LHCN-M2 (cell line): Measurements from ENCODE around the gene ITGB1. TPM values are rescaled to one million over a fixed set of nuclear protein-coding genes. Genes with fewer than 3 reads are reported as not detected.

ENCODE experiments used
- DNase-seq: peaks from one replicate; pipeline ENCODE4 v3.0.0-alpha.2; 2012; ENCODE audit warnings: low read depth
- total RNA-seq: library from RNA; depleted of rRNA; stranded (reverse); fragments of >200 nt; gene quantifications from 2 replicates; pipeline ENCODE4 v1.2.3, GENCODE V29; 2014

Gene ITGB1
- total RNA-seq, 1 experiment from 2014 or later: 1,506 TPM

GRCh38 chr10:32955790-32956189, 2.2 kb downstream of the ITGB1 start:
- no peak for DNase-seq

GRCh38 chr10:32955299-32955772, 2.7 kb downstream of the ITGB1 start:
- DNase-seq: no peak

- no peak for DNase-seq
These were observed 3.3 kb downstream of the ITGB1 start for GRCh38 chr10:32954545-32955298.

GRCh38 chr10:32954080-32954479, 4.0 kb downstream of the ITGB1 start:
- no peak for DNase-seq

DNA sequence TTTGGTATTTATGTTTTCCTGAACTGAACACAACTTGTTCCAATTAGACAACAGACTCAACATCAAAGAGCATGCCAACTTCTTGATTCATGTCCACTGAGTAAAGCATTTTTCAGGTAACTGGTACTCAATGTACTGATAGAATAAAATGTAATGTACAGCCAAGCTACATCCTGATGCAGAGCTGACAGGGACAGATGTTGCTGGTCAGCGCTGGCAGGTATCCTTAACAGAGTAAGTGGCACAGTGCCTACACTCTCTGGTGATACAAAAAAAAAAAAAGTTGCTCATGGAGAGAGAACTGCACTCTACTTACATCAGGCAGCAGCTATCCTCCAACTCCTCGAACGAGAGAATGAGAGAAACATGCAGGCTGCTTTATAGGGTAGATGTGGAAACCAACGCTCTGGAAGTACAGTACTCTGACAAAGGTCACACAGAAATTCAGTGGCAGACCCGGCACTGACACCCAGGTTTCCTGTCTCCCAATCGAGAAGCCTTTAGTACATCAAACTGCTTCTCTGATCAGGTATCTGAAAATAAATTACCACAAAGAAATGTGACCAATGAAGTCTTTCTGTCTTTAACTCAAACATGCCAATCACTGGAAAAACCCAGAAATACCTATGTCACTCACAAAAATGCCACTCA, 4.6 kb downstream of the ITGB1 start:
- no peak for DNase-seq

GRCh38 chr10:32952541-32953276, 5.3 kb downstream of the ITGB1 start:
- no peak for DNase-seq

DNA sequence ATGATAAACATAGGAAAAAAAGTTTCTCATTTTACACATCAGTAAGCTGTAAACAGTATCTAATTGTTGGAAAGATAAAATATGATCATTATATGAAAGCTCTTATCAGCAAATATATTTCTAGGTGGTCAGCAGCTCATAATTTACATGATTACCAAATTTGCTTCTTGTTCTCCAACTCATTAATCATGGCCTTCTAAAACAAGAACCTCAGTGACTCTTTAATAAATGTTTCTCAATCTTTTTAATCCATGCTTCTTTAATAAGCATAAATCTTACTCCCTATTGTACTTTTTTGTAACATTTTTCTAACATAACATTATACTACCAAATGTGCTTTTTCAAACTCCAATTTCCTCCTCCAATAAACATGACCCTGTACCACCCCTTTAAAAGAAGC, 5.9 kb downstream of the ITGB1 start:
- no peak for DNase-seq

GRCh38 chr10:32951111-32951510, 6.9 kb downstream of the ITGB1 start:
- peak; percentile 49 for DNase-seq

DNA sequence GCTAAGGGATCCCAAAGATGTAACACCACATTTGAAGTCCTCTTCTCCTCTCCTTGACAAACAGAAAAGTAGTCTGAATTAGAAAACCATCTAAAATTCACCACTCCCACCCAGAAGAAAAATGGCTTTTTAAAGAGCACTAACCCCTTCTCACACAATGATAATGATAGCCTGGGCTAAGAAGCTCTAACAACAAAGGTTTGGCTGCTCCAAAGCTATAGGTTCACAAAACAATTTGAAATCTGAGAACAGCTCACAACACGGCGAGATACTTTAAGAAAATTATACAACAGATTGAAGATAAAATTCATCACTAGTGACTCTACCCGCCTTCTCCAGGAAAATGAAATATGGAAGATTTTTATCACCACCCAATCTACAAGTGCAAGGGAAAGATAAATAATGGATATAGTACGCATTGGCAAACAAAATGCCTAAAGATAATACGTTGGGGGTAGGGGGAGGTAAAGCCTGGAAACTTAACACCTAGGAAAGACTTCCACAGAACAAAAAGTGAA, 7.4 kb downstream of the ITGB1 start:
- DNase-seq: no peak

DNA sequence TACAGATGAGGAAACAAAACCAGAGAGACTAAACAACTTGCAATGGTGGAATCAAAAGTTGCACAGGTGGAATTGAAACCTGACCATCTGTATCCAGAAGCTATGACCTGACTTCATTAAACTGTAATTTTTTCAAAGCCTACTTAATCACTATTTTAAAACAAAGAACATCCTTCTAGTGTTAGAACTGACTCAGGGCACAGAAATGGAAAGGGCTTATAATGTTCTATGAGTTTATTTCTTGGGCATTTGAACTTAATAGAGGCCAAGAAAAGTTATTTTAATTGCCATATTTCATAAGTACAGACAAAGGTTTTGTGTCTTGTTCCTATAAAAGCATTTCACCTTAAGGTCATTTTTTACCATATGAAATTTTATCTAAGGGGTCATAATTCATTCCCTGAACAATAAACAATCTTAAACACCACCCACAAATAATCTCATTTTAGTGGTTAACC, 8.8 kb downstream of the ITGB1 start:
- peak; percentile 32 for DNase-seq

- no peak for DNase-seq
These were observed 9.6 kb downstream of the ITGB1 start for GRCh38 chr10:32948451-32948850.

- no peak for DNase-seq
These were observed 10.4 kb downstream of the ITGB1 start for GRCh38 chr10:32947586-32947985.

DNA sequence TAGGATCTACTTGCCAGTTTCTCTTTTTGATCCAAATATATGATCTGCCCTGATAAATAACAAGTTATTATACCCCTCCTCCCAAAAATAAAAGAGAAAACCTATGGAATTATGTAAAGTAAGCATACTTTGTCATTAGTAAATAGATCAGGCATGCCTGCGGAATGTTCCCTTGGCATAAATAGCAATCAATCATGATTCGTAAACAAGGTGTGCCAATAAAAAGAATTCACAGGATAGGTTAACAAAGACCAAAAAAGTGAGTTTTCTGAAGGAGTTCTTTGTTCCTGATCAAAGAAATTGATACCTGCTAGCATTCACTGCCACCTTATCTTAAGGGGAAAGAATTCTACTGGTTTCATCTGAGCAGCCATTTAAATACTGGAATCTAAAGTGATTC, 11.9 kb downstream of the ITGB1 start:
- no peak for DNase-seq

DNA sequence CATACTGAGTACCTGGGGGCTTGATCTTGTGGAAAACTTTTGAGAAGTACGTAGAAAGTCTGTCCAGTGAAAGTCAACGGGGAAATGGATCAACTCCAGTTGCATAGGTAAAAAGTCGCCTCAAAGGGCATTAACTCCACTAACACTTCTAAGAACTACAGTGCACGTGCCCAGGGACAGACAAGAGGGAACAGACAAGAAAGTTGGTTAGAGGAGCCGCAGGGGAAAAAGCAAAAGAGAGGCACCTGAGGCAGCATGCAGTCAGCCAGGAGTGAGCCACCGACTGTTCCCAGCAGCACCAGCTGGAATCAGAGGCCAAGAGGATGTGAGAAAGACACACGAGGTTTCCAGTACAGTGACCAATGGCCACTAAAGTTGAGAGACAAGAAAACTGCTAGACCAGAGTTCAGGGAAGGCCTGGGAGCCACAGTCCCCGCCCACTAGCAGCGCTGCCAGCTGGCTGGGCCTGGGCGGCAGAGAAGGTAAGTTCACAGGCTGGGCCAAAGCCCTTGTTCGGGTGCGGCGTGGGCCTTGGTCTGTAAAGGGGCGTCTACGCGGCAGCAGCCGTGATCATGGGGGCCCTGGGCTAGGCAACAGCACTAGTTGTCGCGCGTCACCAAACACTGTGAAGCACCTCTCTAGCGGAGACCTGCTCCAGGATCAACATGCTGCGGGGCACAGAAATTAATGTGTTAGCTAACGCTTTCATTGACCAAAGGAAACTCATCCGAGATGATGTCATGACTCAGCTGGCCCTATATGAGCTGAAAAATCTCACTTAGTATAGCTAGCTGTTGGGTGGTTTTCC, 14.0 kb downstream of the ITGB1 start:
- no peak for DNase-seq

- DNase-seq: no peak
These were observed 14.6 kb downstream of the ITGB1 start for GRCh38 chr10:32943395-32943794.

GRCh38 chr10:32942081-32942480, 15.9 kb downstream of the ITGB1 start:
- DNase-seq: no peak

DNA sequence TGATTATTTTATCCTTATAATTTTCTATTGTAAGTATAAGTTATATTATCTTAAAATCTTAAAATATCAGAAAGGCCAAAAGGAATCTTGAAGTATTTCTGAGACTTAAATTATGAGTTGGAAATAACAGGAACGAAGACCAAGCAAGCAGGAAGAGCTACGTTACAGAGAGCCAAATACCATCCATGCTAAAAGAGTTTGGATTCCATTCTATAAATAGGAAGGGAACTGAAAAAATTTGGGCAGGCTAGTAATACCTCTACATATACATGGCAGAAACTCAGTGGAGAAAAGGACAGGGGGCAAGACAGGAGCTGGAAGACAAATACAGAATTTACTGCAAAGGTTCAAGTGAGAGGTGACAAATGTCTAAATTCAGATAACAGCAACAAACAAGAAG, 16.7 kb downstream of the ITGB1 start:
- no peak for DNase-seq

DNA sequence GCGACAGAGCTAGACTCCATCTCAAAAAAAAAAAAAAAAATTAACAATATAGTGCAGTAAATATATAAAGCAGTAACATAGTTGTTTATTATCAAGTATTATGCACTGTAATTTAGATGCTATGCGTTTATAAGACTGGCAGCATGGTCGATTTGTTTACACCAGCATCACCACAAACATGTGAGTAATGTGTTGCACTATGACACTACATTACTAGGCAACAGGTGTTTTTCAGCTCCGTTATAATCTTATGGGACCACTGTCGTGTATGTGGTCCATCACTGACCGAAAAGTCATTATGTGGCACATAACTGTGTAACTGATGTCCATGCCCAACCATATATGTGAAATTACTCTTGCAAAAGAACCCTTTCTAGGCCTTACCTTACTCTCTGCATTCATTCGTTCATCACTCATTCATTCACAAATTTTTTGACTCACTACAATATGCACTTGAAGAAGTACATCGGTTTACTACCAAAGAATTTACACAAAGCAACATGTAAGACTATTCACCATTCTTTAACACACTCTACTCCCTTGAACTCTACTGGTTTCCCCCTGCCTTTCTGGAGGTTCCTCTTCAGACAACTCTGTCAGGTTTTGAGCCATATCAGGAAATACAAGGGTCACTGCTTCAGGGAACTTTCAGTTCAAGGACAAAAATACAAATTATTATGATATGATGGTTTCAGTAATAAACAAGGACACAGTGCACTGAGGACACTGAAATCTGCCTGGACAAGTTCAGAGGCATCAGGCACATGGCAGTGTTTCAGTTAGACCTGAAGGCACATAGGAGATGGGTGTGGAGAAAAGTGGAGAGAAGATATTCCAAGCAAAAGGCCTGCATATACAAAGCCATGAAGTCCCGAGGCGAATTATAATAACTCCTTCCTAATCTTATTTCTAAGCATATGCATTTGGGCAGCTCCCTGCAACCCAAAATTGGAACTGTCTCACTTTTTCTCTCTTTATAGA, 17.4 kb downstream of the ITGB1 start:
- peak; percentile 45 for DNase-seq

DNA sequence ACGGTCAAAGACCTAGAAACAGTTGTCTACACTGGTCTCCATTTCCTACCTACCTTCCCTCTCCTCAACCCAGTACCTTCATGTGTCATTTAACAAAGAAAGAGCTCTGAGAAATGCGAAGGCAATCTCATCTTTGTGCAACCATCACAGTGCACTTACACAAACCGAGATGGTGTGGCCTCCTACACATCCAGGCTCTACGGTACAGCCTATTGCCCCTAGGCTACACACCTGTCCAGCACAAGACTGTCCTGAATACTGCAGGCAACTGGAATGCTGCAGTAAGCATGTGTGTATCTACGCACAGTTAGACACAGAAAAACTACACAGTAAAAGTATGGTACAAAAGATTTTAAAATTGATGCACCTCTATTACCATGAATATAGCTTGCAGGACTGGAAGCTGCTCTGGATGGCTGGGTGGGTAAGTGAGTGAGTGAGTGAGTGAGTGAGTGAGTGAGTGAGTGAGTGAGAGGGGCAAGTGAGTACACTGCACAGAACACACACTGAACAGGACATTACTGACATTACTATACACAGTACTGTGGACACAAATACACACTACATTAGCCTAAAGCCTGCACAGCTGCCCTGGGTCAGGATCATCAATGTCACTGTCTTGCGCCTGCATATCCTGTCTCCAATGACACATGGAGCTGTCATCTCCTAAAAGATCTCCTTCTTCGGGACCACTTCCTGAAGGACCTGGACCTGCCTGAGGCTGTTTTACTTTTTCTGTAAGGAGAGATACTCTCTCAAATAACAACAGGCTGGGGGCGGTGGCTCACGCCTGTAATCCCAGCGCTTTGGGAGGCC, 18.5 kb downstream of the ITGB1 start:
- no peak for DNase-seq
